Stromal cell of bone marrow (primary cell): ENCODE data around the gene SPRY4.
"Not testable (repeated sequence)": the region's sequence is repeated elsewhere in the genome, so short reads cannot be mapped to it uniquely, and the experiment has no call there.

ENCODE experiments used
- DNase-seq: peaks from one replicate; pipeline ENCODE4 v3.0.0-alpha.2; 2012; ENCODE audit warnings: low read depth

Gene SPRY4

GRCh38 chr5:142314606-142315005 is 10.2 kb downstream of the SPRY4 start:
- DNase-seq, result no peak

DNA sequence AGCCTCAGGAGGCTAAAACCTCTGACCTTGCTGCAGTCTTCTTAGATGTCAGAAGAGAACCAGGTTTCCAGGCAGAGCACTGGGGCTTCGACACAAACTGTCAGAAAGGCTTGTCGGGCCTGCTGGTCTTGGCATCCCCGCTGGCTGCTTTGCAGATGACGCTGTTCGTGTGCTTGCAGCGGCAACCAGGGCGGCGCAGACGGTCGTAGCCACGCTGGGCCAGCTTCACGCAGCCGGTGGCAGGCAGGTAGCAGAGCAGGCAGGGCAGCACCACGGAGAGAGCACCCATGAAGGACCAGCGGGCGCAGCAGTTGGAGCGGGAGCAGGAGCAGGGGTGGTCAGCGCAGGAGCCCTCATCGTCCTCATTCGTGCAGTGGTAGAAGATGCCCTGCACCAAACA is 10.7 kb downstream of the SPRY4 start:
- no peak for DNase-seq

- DNase-seq, result no peak
Measured at GRCh38 chr5:142313682-142314081, 11.1 kb downstream of the SPRY4 start.

- DNase-seq, result no peak
Measured at GRCh38 chr5:142313275-142313674, 11.5 kb downstream of the SPRY4 start.

GRCh38 chr5:142312399-142312798 is 12.4 kb downstream of the SPRY4 start:
- DNase-seq, result no peak

DNA sequence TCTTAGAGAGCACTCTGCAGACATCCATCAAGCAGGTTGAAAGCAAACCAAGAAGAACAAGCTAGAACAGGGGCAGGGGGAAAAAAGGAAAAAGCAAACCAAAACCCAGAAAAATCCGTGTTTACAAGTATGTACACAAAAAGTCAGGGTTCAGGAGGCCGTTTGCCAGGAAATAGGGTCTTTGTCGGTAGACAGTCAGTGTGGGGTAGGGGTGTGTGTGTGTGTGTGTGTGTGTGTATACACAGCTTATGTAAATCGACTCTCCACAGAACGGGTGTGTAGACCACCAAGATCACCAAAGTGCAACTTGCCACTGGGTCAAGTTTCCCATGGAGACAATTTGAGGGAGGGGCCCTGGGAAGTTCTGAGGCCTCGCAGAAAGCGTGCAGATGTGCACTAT is 13.1 kb downstream of the SPRY4 start:
- DNase-seq, result no peak

DNA sequence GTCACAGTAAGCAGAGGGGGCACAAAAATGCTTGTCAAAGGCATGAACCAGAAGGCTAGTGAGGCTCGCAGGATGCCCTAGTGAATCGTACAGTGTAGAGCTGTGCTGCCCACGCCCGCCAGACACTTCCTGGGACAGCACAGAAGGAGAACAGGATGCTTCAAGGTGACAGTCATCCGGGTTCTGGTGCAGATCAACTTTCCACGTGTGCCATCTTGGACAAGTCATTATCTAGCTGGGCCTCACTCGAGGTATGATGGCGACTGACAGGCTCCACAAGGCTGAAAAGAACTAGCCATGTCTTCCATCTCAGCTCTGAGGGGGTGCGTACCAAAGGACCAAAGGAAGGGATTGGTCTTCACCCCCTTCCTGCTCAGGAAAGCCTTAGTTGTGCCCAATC is 14.0 kb downstream of the SPRY4 start:
- DNase-seq, result no peak

- no peak for DNase-seq
Measured at GRCh38 chr5:142309747-142310318, 15.0 kb downstream of the SPRY4 start.

GRCh38 chr5:142308358-142308757 is 16.5 kb downstream of the SPRY4 start:
- no peak for DNase-seq

- no peak for DNase-seq
Measured at GRCh38 chr5:142307146-142307890, 17.5 kb downstream of the SPRY4 start.

GRCh38 chr5:142306077-142306502 is 18.7 kb downstream of the SPRY4 start:
- no peak for DNase-seq

- DNase-seq, result no peak
Measured at GRCh38 chr5:142305211-142305610, 19.6 kb downstream of the SPRY4 start.

DNA sequence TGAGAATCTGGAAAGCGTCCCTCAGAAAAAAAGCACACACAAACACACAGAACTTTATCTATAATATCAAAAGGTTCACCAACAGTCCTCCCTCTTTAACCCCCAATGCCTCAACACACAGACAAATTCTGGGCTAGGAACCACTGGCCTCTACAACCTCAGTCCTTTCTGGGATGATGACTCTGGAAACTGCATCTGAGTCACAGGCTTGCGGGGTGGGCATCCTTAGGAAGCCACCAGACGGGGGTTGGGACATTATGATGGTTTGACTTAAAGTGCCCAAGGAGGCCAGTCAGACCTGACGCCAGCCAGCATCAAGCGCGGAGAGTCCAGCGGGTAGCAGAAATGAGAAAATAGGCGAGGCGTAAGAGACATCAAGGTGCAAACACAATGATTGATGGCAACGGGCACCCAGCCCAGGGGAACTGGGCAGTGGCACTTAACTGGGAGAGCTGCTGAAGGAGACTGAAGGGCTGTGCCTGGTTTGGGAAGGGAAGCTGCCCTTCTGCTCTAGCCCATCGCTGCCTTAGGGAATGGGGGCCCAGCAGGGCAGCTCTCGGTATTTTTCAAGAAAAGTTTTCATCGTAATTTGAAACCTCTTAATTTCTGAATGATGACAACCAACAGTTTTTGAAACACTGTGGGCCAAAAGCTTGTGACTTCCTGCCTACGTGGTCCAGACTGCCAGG is 20.7 kb downstream of the SPRY4 start:
- no peak for DNase-seq

GRCh38 chr5:142303565-142303964 is 21.3 kb downstream of the SPRY4 start:
- DNase-seq, result no peak

GRCh38 chr5:142301540-142301939 is 23.3 kb downstream of the SPRY4 start:
- DNase-seq, result no peak

DNA sequence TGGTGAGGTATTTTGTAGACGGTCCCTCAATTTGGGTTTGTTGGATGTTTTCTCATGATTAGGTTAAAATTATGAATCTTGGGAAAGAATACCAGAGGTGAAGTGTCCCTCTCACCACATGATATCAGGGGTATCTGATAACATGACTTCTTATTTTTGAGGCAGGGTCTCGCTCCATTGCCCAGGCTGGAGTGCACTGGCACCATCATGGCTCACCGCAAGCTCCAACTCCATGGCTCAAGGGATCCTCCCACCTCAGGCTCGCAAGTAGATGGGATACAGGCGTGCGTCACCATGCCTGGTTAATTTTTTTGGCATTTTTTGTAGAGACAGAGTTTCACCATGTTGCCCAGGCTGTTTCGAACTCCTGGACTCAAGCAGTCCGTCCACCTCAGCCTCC is 24.1 kb downstream of the SPRY4 start:
- no peak for DNase-seq

GRCh38 chr5:142298789-142299188 is 26.0 kb downstream of the SPRY4 start:
- no peak for DNase-seq

DNA sequence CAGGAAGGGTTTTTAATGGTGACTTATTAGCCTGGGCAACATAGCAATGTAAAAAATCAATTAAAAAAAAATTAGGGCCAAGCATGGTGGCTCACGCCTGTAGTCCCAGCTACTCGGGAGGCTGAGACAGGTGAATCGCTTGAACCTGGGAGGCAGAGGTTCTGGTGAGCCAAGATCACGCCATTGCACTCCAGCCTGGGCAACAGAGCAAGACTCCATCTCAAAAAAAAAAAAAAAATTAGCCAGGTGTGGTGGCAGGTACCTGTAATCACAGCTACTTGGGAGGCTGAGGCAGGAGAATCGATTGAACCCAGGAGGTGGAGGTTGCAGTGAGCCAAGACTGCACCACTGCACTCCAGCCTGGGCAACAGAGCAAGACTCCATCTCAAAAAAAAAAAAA is 27.0 kb downstream of the SPRY4 start:
- not testable (repeated sequence) for DNase-seq

DNA sequence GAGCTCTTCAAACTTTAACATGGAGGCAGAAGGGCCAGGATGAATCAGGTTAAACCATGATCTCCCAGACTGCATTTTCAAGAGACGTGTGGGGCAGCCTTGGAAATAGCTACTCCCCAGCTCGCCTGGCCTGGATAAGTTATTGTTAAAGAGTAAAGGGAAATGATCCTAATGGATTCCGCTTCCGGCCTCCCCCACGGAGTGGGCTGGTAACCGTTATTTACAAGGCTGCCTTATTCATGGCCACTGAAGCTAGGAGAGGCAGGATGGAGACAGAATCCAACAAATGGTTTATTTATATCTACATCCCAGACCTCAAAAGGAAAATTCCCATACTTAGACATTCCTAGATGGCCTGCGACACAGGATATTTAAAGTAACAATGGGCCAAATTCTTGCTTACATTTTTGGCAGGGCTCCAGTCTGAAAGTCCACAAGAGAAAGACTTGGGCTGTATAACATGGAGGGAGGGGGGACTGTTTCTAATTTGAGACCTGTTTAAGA is 27.9 kb downstream of the SPRY4 start:
- DNase-seq, result no peak

DNA sequence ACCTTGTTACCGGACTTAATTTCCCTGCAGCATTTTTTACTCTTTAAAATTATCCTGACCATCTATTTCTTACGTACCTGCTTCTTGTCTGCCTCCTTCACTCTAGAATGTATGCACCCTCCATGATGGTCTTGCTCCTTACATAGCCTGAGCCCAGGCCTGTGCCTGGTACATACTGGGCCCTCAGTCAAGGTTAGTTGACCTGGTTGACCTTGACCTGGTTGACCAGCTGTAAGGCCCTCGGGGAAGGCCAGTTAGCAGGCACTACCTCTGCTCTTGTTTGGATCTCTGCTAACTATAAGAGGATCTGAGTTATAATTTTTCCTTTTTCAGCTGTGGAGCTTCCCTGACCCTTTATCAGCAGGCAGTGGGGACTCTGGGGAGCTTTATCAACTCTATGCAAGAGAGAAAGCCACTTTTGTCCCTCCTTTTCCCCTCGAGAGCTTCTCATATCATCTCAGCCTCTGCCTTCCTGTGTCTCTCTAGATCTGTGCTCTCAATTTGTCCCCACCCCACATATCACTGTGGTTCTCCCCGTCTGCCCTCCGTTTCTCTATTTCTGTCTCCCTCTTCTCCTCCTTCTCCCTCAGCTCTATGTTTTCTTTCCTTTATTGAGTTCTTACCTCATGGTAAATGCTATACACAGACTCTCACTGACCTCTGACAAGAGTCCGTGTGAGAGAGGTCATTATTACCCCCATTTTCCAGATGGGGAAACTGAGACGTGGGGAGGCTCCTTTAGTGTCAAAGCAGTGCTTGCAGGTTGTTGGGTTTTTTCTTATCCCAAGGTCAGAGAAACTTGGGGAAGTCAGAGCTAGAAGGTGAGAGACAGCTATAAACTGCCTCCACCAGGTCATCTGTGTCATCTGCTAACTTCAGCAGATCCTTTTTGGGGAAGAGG is 28.6 kb downstream of the SPRY4 start:
- DNase-seq, result no peak

DNA sequence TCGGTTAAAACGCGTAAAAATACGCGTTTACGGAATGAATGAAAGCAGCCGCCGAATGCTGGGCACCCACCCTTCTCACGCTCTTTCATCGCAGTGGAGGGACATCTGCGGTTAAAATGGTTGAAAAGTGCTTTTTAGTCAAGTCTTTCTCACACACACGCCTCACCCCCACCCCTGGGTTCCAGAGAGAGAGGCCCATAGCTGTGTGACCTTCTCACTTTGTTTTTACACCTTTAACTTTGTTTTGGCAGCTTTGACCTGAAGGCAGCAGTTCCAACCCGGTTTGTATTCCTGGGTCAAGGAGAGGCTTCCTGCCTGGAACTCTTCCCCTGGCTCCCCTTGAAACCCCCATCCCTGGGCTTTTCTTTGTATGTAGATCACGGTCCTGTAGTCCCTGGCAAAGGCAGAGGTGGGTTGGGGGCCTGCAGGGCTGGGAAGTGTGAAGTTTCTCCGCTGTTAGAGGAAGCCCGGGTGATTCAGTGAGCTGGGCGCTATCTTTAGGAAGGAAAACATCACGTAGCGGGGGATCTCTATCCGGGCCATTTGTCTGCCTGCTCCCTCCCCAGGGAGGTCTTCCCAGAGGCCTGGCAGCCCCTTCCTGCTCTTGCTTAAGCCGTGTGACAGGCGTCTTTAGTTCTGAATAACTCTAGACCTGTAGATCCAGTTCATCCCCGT is 29.6 kb downstream of the SPRY4 start:
- DNase-seq, result no peak

GRCh38 chr5:142293486-142293885 is 31.3 kb downstream of the SPRY4 start:
- DNase-seq, result no peak
